CD14-positive monocyte (primary cell): ENCODE measurements around the gene PKDCC. TPM values are rescaled to one million over a fixed set of nuclear protein-coding genes. Genes with fewer than 3 reads are reported as not detected.

ENCODE experiments used
- DNase-seq, 3 donors: peaks; one replicate each; pipeline ENCODE4 v3.0.0-alpha.2; 2011 to 2022
- H2AFZ ChIP-seq: 2 replicates; pipeline ENCODE4 v1.6.0; 2012; ENCODE audit warnings: mild to moderate bottlenecking, low read depth, low read length, inconsistent platforms; ENCODE audit not compliant: insufficient read depth, poor library complexity, severe bottlenecking
- H3K27ac ChIP-seq, 2 donors: 1 replicate in 1 of 2; 2 replicates in 1 of 2; pipeline ENCODE4 v1.5.1; 2012 to 2013; ENCODE audit warnings: low read length in 2 of 2, control low read depth in 1 of 2, inconsistent platforms in 1 of 2, low read depth in 1 of 2, mild to moderate bottlenecking in 1 of 2
- H3K27me3 ChIP-seq, 2 donors: one replicate each; pipeline versions ENCODE4 v1.6.0 to v1.6.1; 2011 to 2013; ENCODE audit warnings: low read length in 2 of 2; ENCODE audit not compliant: control insufficient read depth in 2 of 2, insufficient read depth in 2 of 2
- H3K36me3 ChIP-seq, 2 donors: replicated peaks in 1 of 2; 1 replicate in 1 of 2; 2 replicates in 1 of 2; pipeline versions ENCODE4 v1.5.1 to v1.6.1; 2012 to 2013; ENCODE audit warnings: low read length in 2 of 2, control low read depth in 1 of 2, inconsistent platforms in 1 of 2, mild to moderate bottlenecking in 1 of 2; ENCODE audit not compliant: insufficient read depth in 2 of 2, control insufficient read depth in 1 of 2
- H3K4me1 ChIP-seq, 2 donors: 1 replicate in 1 of 2; 2 replicates in 1 of 2; pipeline versions ENCODE4 v1.5.1 to v1.6.1; 2012 to 2013; ENCODE audit warnings: low read length in 2 of 2, control low read depth in 1 of 2, inconsistent platforms in 1 of 2, mild to moderate bottlenecking in 1 of 2, moderate library complexity in 1 of 2; ENCODE audit not compliant: insufficient read depth in 2 of 2, control insufficient read depth in 1 of 2
- H3K4me2 ChIP-seq: replicated peaks from 2 replicates; pipeline ENCODE3; 2012; ENCODE audit warnings: low read length, moderate library complexity, mild to moderate bottlenecking; ENCODE audit not compliant: poor library complexity, severe bottlenecking; ENCODE audit errors: extremely low read depth
- H3K4me3 ChIP-seq, 3 experiments: fragments of 200-600 bp in 1 of 3; sonication (generic) in 1 of 3; replicated peaks in 1 of 3; 1 replicate in 2 of 3; 2 replicates in 1 of 3; pipeline ENCODE4 v1.5.1; 2011 to 2013; ENCODE audit warnings: low read length in 3 of 3, mild to moderate bottlenecking in 3 of 3, control low read depth in 2 of 3, low read depth in 2 of 3, inconsistent platforms in 1 of 3, moderate library complexity in 1 of 3
- H3K79me2 ChIP-seq: 2 replicates; pipeline ENCODE4 v1.6.0; 2012; ENCODE audit warnings: mild to moderate bottlenecking, control low read depth, inconsistent platforms, low read length, moderate library complexity; ENCODE audit not compliant: insufficient read depth
- H3K9ac ChIP-seq: 2 replicates; pipeline ENCODE4 v1.6.0; 2017; ENCODE audit warnings: low read length, mild to moderate bottlenecking; ENCODE audit not compliant: insufficient read depth, poor library complexity, severe bottlenecking
- H3K9me3 ChIP-seq, 2 donors: replicated peaks in 1 of 2; 1 replicate in 1 of 2; 2 replicates in 1 of 2; pipeline versions ENCODE4 v1.5.1 to v1.6.1; 2012 to 2013; ENCODE audit warnings: low read length in 2 of 2, control low read depth in 1 of 2; ENCODE audit not compliant: control insufficient read depth in 1 of 2, insufficient read depth in 1 of 2
- H4K20me1 ChIP-seq: 2 replicates; pipeline ENCODE4 v1.6.0; 2012; ENCODE audit warnings: mild to moderate bottlenecking, low read length, control low read depth, moderate library complexity; ENCODE audit not compliant: insufficient read depth
- H3K27ac Mint-ChIP-seq, 7 donors: one replicate each; pipeline ENCODE4 v1.8.0; 2020; ENCODE audit warnings: mild to moderate bottlenecking in 7 of 7, mixed read lengths in 7 of 7, moderate library complexity in 6 of 7, inconsistent platforms in 2 of 7
- H3K27me3 Mint-ChIP-seq, 3 donors: one replicate each; pipeline ENCODE4 v1.8.0; 2021 to 2022; ENCODE audit warnings: low read depth in 3 of 3, mild to moderate bottlenecking in 3 of 3, mixed read lengths in 3 of 3, moderate library complexity in 3 of 3, inconsistent platforms in 1 of 3
- H3K36me3 Mint-ChIP-seq, 2 donors: one replicate each; pipeline ENCODE4 v1.8.0; 2020; ENCODE audit warnings: mixed read lengths in 2 of 2, inconsistent platforms in 1 of 2, mild to moderate bottlenecking in 1 of 2
- H3K4me1 Mint-ChIP-seq: one replicate; pipeline ENCODE4 v1.8.0; 2020; ENCODE audit warnings: mild to moderate bottlenecking, mixed read lengths
- H3K4me3 Mint-ChIP-seq, 2 donors: one replicate each; pipeline ENCODE4 v1.8.0; 2020; ENCODE audit warnings: mild to moderate bottlenecking in 2 of 2, mixed read lengths in 2 of 2, moderate library complexity in 1 of 2
- H3K9me3 Mint-ChIP-seq, 7 donors: one replicate each; pipeline ENCODE4 v1.8.0; 2020 to 2022; ENCODE audit warnings: mixed read lengths in 7 of 7, mild to moderate bottlenecking in 6 of 7, moderate library complexity in 6 of 7, inconsistent platforms in 2 of 7
- CTCF ChIP-seq: fragments of 200-600 bp; IDR thresholded peaks from one replicate; pipeline ENCODE4 v1.8.0; 2022; ENCODE audit warnings: antibody characterized with exemption, mild to moderate bottlenecking
- WGBS: methylation state at CpG from one replicate; pipeline ENCODE4 v1.1.5; 2013; ENCODE audit warnings: missing lambda C conversion rate; ENCODE audit not compliant: insufficient coverage; 5-methylcytosine and 5-hydroxymethylcytosine counted together
- intact Hi-C, 2 donors: fragments of 100-400 bp; cut with micrococcal nuclease; formaldehyde crosslinking; loops; one replicate each; pipeline versions ENCODE4 v1.15.0 to v1.15.1; 2023
- polyA plus RNA-seq, 3 donors: library from polyadenylated mRNA; depleted of rRNA in 1 of 3; unstranded in 2 of 3; stranded (reverse) in 1 of 3; fragments of 300-500 nt in 2 of 3; fragments of >200 nt in 1 of 3; fragmentation: Illumina TruSeq in 2 of 3; gene quantifications; 1 replicate in 2 of 3; 2 replicates in 1 of 3; pipeline ENCODE4 v1.2.3, GENCODE V29; 2012 to 2021

PKDCC gene
- polyA plus RNA-seq, 3 donors = not detected

- no peak overlapping the region for H2AFZ ChIP-seq
- no peak overlapping the region for H3K4me3 Mint-ChIP-seq
- H3K4me1 Mint-ChIP-seq = peaks cover 10% of the 10 kb centered on the region
- intact Hi-C loops = no loop called here
- peak overlapping the region; percentile 4 for H3K4me2 ChIP-seq
- H3K27ac ChIP-seq = no peak overlapping the region
- no peaks in the 10 kb centered on the region for H4K20me1 ChIP-seq
- H3K9ac ChIP-seq = no peak overlapping the region
- no peaks in the 10 kb centered on the region for H3K9me3 ChIP-seq
- no peaks in the 10 kb centered on the region for H3K36me3 ChIP-seq
- peaks cover 0 to 11% of the 10 kb centered on the region in 2 donors for H3K4me1 ChIP-seq
- no peak overlapping the region for H3K4me3 ChIP-seq
- no peak for TF ChIP-seq CTCF
- H3K79me2 ChIP-seq = no peaks in the 10 kb centered on the region
- peak overlapping the region in 2 of 7 donors; percentile 9 to 51 for H3K27ac Mint-ChIP-seq
- no peaks in the 10 kb centered on the region for H3K9me3 Mint-ChIP-seq
- DNase-seq = peak in 1 of 3 donors; percentile 1
- whole genome bisulfite sequencing = 21% methylated on average over 4 of the region's 8 CpGs
- H3K27me3 ChIP-seq = no peaks in the 10 kb centered on the region
- peaks cover 2 to 3% (median 2%) of the 10 kb centered on the region in 3 donors for H3K27me3 Mint-ChIP-seq
- H3K36me3 Mint-ChIP-seq = no peaks in the 10 kb centered on the region
Measured at GRCh38 chr2:42060028-42060427, 12.2 kb downstream of the PKDCC start.

GRCh38 chr2:42060718-42061619 is 13.1 kb downstream of the PKDCC start:
- WGBS = 30% methylated on average over 2 of the region's 14 CpGs
- no peaks in the 10 kb centered on the region for H3K9me3 Mint-ChIP-seq
- no peaks in the 10 kb centered on the region for H3K27me3 ChIP-seq

More at GRCh38 chr2:42060718-42061619, 13.1 kb downstream of the PKDCC start:
- Histone ChIP-seq H3K9ac (no peak overlapping the region), H4K20me1 (no peaks in the 10 kb centered on the region), H3K27ac (no peak overlapping the region), H3K79me2 (no peaks in the 10 kb centered on the region), H3K4me2 (peak overlapping the region; percentile 4), H3K4me3 (no peak overlapping the region), H3K36me3 (no peaks in the 10 kb centered on the region), H2AFZ (no peak overlapping the region), H3K9me3 (no peaks in the 10 kb centered on the region), H3K4me1 (peaks cover 0 to 11% of the 10 kb centered on the region in 2 donors)
- intact Hi-C loops = no loop called here
- H3K27me3 Mint-ChIP-seq = peaks cover 2 to 3% (median 2%) of the 10 kb centered on the region in 3 donors
- H3K4me3 Mint-ChIP-seq = no peak overlapping the region
- TF ChIP-seq CTCF = no peak
- DNase-seq = peak; percentile 34 to 50 (median 48)
- peak overlapping the region in 1 of 7 donors; percentile 59 for H3K27ac Mint-ChIP-seq
- H3K36me3 Mint-ChIP-seq = no peaks in the 10 kb centered on the region
- peaks cover 10% of the 10 kb centered on the region for H3K4me1 Mint-ChIP-seq
